CD4-positive, alpha-beta T cell treated with Interleukin-21 for 1 hour (primary cell): ENCODE measurements around the gene ABCA6.
"Not testable (repeated sequence)": the region's sequence is repeated elsewhere in the genome, so short reads cannot be mapped to it uniquely, and the experiment has no call there.

ENCODE experiments used
- DNase-seq: peaks from one replicate; pipeline ENCODE4 v3.0.0-alpha.2; 2020

The ABCA6 gene

GRCh38 chr17:69070378-69071232 is 71.1 kb downstream of the ABCA6 start:
- not testable (repeated sequence) for DNase-seq

- no peak for DNase-seq
Observed at GRCh38 chr17:69069226-69069750, 72.4 kb downstream of the ABCA6 start.

DNA sequence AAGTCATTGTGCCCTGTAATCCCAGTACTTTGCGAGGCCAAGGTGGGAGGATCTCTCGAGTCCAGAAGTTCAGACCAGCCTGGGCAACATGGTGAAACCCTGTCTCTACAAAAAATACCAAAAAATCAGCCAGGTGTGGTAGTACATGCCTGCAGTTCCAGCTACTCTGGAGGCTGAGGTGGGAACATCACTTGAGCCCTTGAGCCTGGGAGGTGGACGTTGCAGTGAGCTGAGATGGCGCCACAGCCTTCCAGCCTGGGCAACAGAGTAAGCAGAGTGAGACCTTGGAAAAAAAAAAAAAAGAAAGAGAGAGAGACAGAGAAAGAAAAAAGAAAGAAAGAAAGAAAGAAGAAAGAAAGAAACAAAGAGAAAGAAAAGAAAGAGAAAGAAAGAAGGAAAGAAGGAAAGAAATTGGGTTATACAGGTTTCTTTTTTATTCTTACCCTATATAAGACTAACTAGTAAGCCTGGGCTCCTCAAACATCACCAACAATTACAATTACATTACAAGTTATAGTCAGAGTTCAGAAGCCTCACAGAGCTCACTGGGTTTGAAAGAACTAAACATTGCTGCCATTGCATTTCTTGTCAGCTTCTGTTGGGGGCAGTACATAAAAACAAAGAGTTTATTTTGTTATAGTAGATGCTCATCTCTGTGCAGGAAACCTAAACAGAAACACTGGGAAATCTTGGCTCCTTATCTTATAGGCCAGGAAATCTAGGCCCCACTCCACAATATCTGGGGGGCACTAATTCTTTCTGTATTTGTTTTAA is 74.2 kb downstream of the ABCA6 start:
- no peak for DNase-seq

DNA sequence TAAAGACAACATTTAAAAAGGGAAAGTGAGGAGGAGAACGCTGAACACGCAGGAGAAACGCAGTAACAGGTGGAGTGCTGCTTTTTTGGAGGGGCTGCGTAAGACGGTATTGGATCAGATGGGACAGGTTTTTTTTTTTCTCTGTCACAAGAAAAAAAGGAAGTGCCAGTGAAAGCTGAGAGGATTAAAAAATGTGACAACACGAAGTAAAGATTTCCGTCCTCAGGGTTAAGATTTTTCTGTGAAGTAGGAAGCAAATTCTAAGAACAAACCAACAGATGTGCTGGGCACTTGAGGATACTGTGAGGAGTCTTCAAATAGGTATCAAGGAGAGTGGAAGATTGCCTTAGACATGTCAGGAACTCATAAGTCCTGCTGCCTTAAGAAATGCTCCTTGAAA is 75.2 kb downstream of the ABCA6 start:
- no peak for DNase-seq

- DNase-seq: no peak
Observed at GRCh38 chr17:69065113-69065512, 76.6 kb downstream of the ABCA6 start.

DNA sequence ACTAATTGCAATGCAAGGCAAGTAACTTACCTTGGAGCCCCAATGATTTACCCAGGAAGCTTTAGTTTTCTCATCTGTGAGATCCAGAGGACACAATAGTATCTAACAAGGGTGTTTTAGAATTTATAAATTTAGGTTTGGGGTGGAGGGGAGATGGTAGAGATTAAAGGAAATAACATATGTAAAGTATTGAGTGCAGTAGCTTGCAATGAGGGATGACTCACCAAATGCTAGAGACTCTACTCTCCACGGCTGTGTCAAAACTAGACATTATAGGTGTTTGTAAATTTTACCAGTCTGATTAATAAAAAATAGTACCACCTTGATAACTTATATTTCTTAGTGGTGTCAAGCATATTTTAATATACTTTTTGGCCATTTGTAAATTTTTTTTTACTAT is 77.2 kb downstream of the ABCA6 start:
- DNase-seq: no peak

DNA sequence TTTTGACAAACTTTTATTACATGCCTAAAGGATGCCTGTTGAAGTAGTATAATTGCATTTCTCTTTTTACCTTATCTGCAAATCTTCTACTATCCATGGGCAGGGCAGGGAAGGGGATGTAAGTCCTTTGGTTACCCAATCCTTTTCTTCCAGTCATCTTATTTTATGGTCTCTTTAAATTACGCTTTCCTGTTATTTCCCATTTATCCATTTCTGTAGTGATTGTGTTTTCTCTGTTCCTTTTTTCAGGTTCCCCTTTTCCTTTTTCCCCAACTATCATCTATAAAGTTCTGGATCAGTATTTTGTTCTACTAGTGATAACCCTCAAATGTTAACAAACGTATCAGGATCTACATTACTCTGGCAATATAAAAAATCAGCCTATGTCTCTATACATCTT is 77.7 kb downstream of the ABCA6 start:
- no peak for DNase-seq

DNA sequence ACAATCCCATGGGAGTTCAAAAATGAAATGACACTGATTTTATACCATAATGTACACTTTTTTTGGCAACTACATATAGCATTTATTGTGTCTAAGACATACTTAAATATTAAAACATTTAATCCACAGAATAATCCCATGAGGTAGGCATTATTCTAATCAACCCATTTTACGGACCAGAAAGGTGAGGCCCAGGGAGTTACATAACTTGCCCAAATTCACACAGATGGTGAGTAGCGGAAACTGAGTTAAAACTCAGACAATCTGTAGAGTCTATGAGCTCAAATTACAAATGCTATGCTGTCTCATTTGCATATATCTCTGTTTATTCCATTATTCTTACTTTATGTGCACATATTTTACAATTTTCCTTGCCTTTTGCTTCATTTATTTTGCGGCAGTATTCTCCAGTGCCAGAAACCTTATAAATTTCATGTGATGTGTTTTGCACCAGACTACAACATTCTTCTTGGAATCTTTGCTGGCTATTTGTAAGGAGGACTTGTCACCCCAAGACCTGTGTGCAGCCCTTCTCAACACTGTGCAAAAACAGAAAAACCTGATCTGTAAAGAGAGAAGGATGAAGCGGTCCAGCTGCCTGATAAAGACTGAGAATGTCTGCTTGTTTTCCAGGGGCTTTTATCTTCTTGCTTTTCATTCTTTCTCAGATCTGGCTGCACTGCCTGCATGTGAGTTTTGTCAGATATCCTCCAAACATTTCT is 78.7 kb downstream of the ABCA6 start:
- DNase-seq: no peak

GRCh38 chr17:69061721-69062556 is 79.8 kb downstream of the ABCA6 start:
- DNase-seq: no peak

GRCh38 chr17:69060822-69061221 is 80.9 kb downstream of the ABCA6 start, which contains the start of gene ABCA9:
ABCA9 (minus strand) TSS chr17:69060927; CDS start chr17:69051126, 9,801 bp downstream.
- DNase-seq: no peak

GRCh38 chr17:69059458-69060175 is 82.1 kb downstream of the ABCA6 start:
- DNase-seq: no peak

- DNase-seq: no peak
Observed at GRCh38 chr17:69058165-69058564, 83.5 kb downstream of the ABCA6 start.

GRCh38 chr17:69057280-69057679 is 84.4 kb downstream of the ABCA6 start:
- DNase-seq: no peak

DNA sequence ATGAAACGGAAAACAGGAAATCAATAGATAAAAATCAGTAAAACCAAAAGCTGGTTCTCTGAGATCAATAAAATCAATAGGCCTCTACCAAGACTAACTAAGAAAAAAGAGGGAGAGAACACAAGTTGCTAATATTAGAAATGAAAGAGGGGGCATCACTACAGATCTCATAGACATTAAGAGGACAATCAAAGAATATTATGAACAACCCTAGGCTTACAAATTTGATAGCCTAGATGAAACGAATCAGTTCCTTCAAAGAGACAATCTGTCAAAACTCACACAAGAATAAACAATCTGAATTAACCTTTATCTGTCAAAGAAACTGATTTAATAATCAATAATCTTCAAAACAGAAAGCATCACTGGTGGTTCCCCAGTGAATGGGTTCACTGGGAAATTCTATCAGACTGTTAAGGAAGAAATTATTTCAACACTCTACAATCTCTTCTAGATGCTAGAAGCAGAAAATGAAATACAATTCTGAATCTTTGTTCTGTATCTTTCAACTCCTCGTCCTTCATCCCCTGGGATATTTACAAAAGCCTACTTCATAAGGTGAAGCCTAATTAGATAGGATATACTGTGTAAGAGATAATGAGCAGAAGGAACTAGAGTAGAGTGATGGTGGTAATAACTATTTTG is 85.4 kb downstream of the ABCA6 start:
- DNase-seq: no peak

DNA sequence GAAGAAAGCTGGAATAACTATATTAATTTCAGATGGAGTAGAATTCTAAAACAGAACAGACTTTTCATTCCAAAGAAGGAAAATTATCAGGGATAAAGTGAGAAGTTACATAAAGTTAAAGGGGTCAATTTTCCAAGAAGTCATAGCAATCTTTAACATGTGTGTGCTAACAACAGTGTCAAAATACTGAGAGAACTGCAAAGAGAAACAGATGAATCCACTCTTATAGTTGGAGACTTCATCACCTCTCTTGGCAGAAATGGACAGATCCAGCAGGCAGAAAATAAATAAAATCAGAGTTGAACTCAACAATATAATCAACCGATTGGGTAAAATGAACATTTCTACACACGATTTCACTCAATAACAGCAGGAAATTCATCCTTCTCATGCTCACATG is 86.4 kb downstream of the ABCA6 start:
- DNase-seq: no peak

GRCh38 chr17:69050999-69051775 is 90.5 kb downstream of the ABCA6 start:
- no peak for DNase-seq

DNA sequence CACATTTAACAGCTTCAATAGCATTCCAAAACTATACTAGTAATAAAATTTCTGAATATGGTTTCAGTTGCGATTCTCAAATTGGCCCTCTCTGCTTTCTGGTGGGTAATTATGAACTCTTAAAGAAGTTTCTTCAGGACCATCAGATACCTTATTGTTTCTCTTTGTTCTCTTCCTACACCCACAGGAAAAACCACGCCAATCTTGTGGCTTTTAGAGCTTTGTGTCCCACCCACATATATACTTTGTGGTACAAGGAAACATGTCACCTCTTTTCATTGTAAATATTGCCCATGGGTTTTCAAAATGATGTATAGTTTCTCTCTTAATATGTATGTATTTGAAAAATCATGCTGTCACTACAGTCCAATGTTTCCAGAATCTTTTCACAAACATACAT is 93.1 kb downstream of the ABCA6 start:
- DNase-seq: no peak

DNA sequence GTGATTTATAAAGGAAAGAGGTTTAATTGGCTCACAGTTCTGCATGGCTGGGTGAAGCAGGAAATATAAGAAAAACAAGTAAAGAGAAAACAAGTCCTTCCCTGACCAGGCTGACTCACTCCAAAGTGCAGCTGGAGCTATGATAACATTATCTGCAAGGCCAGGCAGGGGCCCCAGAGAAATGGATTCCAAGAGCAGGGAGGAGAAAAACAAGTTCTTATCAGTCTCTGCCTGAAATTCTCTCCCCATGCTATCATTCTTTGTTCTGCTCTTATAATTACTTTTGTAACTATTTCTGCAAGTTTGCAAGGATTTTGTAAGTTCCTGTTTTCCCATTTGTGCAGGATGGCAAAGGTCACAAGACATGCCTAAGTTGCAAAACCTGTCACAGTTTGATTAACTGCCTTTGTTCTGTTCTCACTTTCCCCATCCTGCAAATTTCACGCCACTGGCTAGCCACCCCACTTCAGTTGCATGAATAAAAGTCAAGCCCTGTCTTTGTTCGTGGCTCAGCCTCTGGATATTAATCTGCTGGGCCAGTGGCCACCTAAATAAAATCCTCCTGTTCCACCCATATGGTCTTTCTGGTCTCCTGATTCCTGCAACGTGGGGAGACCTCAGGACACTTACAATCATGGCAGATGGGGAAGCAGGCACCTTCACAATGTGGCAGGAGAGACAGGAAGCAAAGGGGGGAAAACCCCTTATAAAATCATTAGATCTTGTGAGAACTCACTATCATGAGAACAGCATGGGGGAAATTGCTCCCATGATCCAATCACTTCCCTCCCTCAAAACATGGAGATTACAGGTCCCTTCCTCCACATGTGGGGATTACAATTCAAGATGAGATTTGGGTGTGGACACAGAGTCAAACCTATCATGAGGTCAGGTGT is 94.1 kb downstream of the ABCA6 start:
- DNase-seq: no peak
